HG03139 (cell line): ENCODE measurements around the gene GOLGA8R.
"Not testable (repeated sequence)": the region's sequence is repeated elsewhere in the genome, so short reads cannot be mapped to it uniquely, and the experiment has no call there.

Source experiments
- ATAC-seq: cut with Tn5 transposase; IDR thresholded peaks from one replicate; pipeline ENCODE4 v1.9.1; 2021; ENCODE audit not compliant: unreplicated experiment

Gene GOLGA8R

GRCh38 chr15:30355043-30355442 lies 59.0 kb downstream of the GOLGA8R start:
- ATAC-seq = not testable (repeated sequence)
